MCF 10A (cell line): ENCODE data around the gene B3GAT1. TPM values are rescaled to one million over a fixed set of nuclear protein-coding genes. Genes with fewer than 3 reads are reported as not detected.

Experiments used
- BruUV-seq: library from RNA; stranded (reverse); fragments of 400-500 nt; replicated peaks from 2 replicates; lab custom pipeline; 2021; lab: Mats Ljungman, UMichigan
- CTCF ChIA-PET: fragments of 300-600 bp; sonication (Branson Sonifier 250); formaldehyde crosslinking; extraction: SDS; loops from one replicate; lab custom pipeline; 2021; ENCODE audit warnings: antibody characterized with exemption, inconsistent platforms; lab: Yijun Ruan, JAX
- POLR2A ChIA-PET: fragments of 300-600, 350-650 bp; sonication (Branson Sonifier 250); formaldehyde crosslinking; extraction: SDS; loops from one replicate; lab custom pipeline; 2020; ENCODE audit warnings: antibody characterized with exemption, inconsistent platforms; lab: Yijun Ruan, JAX
- DNase-seq: peaks from one replicate; pipeline ENCODE4 v3.0.0-alpha.2; 2018; ENCODE audit not compliant: unreplicated experiment
- H3K27ac Mint-ChIP-seq: one replicate; pipeline ENCODE4 v1.8.0; 2022; ENCODE audit warnings: mild to moderate bottlenecking, low read depth, mixed read lengths; ENCODE audit not compliant: unreplicated experiment
- H3K27me3 Mint-ChIP-seq: one replicate; pipeline ENCODE4 v1.8.0; 2022; ENCODE audit warnings: mixed read lengths; ENCODE audit not compliant: insufficient read depth, unreplicated experiment
- H3K36me3 Mint-ChIP-seq: one replicate; pipeline ENCODE4 v1.8.0; 2022; ENCODE audit warnings: mild to moderate bottlenecking, moderate library complexity, mixed read lengths; ENCODE audit not compliant: insufficient read depth, unreplicated experiment
- H3K4me1 Mint-ChIP-seq: one replicate; pipeline ENCODE4 v1.8.0; 2022; ENCODE audit warnings: mixed read lengths; ENCODE audit not compliant: insufficient read depth, unreplicated experiment
- H3K4me3 Mint-ChIP-seq: one replicate; pipeline ENCODE4 v1.8.0; 2022; ENCODE audit warnings: mild to moderate bottlenecking, moderate library complexity, mixed read lengths; ENCODE audit not compliant: unreplicated experiment
- H3K9me3 Mint-ChIP-seq: one replicate; pipeline ENCODE4 v1.8.0; 2022; ENCODE audit warnings: mixed read lengths; ENCODE audit not compliant: unreplicated experiment
- intact Hi-C: fragments of 100-400 bp; cut with micrococcal nuclease; formaldehyde crosslinking; loops from 2 replicates; pipeline ENCODE4 v1.14.1; 2022
- total RNA-seq: library from RNA; stranded (reverse); gene quantifications from 2 replicates; pipeline ENCODE4 v1.2.3, GENCODE V29; 2022
- TF ChIP-seq, protein P1 (sequence below): fragments of 200-600 bp; IDR thresholded peaks from one replicate; pipeline ENCODE4 v1.8.0; 2022; ENCODE audit warnings: antibody characterized with exemption, mild to moderate bottlenecking; ENCODE audit not compliant: unreplicated experiment

The B3GAT1 gene
- total RNA-seq, 1 experiment from 2014 or later, result not detected

DNA sequence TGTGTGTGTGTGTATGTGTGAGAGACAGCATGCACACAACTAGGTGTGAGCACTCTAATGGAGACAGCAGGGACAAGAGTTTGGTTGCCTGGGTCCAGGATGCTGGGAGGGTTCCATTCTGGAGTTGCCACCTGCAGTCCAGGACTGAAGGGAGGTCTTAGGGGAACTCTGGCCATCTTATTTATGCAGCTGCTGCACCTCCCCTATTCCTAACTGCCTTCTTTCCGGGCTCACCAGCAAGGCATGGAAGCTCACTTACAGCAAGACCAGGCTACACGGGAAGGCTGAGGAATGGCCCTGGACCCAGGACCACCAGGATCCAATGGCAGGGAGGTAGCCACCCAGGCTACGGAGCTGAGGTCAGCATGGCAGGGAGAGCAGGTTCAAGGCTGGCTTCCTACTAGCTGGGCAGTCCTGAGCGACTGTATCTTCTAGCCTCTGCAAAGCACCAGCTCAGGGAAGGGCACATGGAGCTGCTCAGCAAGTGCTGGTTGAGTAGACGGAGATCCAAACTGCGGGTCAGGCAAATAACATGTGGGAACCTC is 42.2 kb upstream of the B3GAT1 start:
- CTCF ChIA-PET, result no interaction called here
- TF ChIP-seq, protein P1, sequence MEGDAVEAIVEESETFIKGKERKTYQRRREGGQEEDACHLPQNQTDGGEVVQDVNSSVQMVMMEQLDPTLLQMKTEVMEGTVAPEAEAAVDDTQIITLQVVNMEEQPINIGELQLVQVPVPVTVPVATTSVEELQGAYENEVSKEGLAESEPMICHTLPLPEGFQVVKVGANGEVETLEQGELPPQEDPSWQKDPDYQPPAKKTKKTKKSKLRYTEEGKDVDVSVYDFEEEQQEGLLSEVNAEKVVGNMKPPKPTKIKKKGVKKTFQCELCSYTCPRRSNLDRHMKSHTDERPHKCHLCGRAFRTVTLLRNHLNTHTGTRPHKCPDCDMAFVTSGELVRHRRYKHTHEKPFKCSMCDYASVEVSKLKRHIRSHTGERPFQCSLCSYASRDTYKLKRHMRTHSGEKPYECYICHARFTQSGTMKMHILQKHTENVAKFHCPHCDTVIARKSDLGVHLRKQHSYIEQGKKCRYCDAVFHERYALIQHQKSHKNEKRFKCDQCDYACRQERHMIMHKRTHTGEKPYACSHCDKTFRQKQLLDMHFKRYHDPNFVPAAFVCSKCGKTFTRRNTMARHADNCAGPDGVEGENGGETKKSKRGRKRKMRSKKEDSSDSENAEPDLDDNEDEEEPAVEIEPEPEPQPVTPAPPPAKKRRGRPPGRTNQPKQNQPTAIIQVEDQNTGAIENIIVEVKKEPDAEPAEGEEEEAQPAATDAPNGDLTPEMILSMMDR, result no peak
- H3K9me3 Mint-ChIP-seq, result peaks cover 17% of the 10 kb centered on the region
- no peak overlapping the region for H3K4me3 Mint-ChIP-seq
- POLR2A ChIA-PET, result no interaction called here
- intact Hi-C loops, result no loop called here
- H3K36me3 Mint-ChIP-seq, result no peaks in the 10 kb centered on the region
- H3K4me1 Mint-ChIP-seq, result no peaks in the 10 kb centered on the region
- no peak for DNase-seq
- no peak overlapping the region for H3K27ac Mint-ChIP-seq
- H3K27me3 Mint-ChIP-seq, result no peaks in the 10 kb centered on the region
- no TSS peak for BruUV-seq

DNA sequence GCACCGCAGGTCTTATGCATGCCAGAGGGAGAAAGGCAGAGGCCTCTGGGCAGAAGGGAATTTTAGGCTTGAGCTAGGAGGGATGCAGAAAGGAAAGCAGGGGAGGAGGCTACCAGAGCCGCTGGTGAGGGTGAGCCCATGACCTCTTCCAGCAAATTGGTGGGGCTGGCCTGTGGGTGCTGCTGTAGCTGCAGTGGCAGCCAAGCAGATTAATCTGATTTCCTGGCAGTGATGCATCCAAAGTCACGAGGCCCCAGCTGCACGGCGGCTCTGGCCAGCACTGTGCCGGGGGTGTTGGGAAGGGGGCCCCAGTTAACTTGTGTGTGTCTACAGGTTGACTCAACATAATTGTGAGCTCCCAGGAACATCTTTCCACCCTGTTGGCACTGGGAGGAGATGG is 41.4 kb upstream of the B3GAT1 start:
- BruUV-seq, result no TSS peak
- DNase-seq, result no peak
- Mint-ChIP-seq H3K27ac (no peak overlapping the region), H3K9me3 (peaks cover 10% of the 10 kb centered on the region), H3K27me3 (no peaks in the 10 kb centered on the region), H3K4me3 (no peak overlapping the region), H3K36me3 (no peaks in the 10 kb centered on the region), H3K4me1 (no peaks in the 10 kb centered on the region)
- POLR2A ChIA-PET, result no interaction called here
- TF ChIP-seq, protein P1, result no peak
- intact Hi-C loops, result no loop called here
- CTCF ChIA-PET, result no interaction called here

DNA sequence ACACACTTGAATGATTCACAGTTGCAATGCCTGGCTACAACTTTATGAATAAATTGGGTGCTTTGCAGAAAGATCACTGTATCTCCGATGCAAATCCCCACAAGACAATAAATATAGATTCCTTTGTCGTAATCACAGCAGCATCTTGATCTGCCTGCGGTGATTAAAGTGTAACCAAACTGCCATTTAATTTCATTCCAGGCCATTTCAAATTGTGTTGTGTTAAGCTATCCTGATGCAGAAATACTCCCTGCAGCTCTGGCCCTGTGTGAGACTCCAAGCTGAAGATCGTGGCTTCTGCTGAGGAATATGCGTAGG is 40.8 kb upstream of the B3GAT1 start:
- H3K4me1 Mint-ChIP-seq, result no peaks in the 10 kb centered on the region
- peaks cover 10% of the 10 kb centered on the region for H3K9me3 Mint-ChIP-seq
- TF ChIP-seq, protein P1, result no peak
- no peaks in the 10 kb centered on the region for H3K36me3 Mint-ChIP-seq
- H3K27me3 Mint-ChIP-seq, result no peaks in the 10 kb centered on the region
- ChIA-PET CTCF (no interaction called here), POLR2A (no interaction called here)
- no peak overlapping the region for H3K27ac Mint-ChIP-seq
- H3K4me3 Mint-ChIP-seq, result no peak overlapping the region
- intact Hi-C loops, result no loop called here
- no TSS peak for BruUV-seq
- no peak for DNase-seq

DNA sequence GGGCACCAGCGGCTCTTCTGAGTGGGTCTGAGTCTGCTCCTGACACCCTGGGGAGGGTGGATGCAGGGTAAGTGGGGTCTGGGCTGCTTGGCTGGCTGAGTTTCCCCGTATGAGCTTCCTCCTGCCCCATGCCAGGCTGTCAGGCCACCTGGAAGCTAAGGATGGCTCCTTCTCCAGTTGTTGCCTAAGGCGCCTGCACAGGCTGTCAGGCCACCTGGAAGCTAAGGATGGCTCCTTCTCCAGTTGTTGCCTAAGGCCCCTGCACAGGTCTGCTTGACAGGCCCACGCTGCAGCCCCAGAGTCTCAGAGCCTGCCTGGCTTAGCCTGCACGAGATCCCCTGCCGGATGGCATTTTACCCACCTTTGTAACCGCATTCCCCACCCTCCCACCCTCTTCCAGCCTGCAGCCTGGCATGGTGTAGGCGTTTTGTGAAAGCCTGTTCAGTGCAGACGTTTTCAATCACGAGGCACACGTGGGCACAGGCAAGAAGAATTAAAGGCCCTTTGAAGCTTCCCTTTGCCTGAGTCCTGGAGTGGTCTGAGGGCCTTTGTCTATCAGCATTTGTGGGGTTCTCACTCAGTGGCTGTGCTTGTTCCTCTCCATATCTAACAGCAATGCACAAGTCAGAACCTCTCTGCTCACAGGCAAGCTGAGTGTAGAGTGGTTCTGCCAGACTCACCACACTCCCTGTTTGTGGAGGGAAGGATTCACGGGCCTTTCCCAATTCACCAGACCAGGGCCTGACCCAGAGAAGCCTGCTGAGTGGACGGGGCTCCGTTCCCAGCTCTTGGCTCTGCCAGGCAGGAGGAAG is 40.2 kb upstream of the B3GAT1 start:
- no peaks in the 10 kb centered on the region for H3K36me3 Mint-ChIP-seq
- no peaks in the 10 kb centered on the region for H3K27me3 Mint-ChIP-seq
- H3K4me1 Mint-ChIP-seq, result no peaks in the 10 kb centered on the region
- no TSS peak for BruUV-seq
- peaks cover 10% of the 10 kb centered on the region for H3K9me3 Mint-ChIP-seq
- ChIA-PET CTCF (interaction anchor here (0.6 kb wide), 2 partner anchors 15 to 364 kb away, joined by 4 read pairs; no protein-coding TSS in a partner anchor), POLR2A (no interaction called here)
- H3K4me3 Mint-ChIP-seq, result no peak overlapping the region
- no peak for DNase-seq
- TF ChIP-seq, protein P1, result no peak
- H3K27ac Mint-ChIP-seq, result no peak overlapping the region
- intact Hi-C loops, result no loop called here
